ENCODE data around the gene CDK5RAP2.
"Not testable (repeated sequence)": the region's sequence is repeated elsewhere in the genome, so short reads cannot be mapped to it uniquely, and the experiment has no call there.

CDK5RAP2 gene

DNA sequence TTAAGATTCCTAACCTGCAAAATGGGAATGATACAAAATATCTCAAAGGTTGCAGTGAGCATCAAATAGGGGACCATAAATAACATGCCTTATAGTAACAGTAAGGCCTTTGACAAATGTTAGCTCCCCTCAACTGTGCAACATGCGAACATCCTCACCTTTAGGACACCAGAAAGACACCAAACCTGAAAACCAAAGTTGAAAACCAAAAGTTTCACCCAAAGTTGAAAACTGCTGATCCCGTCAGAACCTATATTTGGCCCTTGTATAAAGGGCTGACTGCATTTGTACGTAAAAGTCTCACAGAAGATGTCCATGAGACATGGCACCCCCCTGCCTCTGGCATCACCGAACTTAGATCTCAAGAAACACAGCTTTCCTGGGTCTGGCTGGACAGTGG, 12.1 kb downstream of the CDK5RAP2 start:
- Histone ChIP-seq H3K9me3 (ENCODE audit: control insufficient read depth in 2 of 2, low read length in 2 of 2) (no peaks in the 10 kb centered on the region), H3K9ac (ENCODE audit: low read length in 2 of 2) (no peak overlapping the region), H3K4me1 (ENCODE audit: control insufficient read depth, insufficient read depth, low read length) (peaks cover 19% of the 10 kb centered on the region), H3K36me3 (ENCODE audit: control insufficient read depth in 2 of 2, insufficient read depth in 2 of 2, low read length in 2 of 2) (peaks cover 35 to 37% of the 10 kb centered on the region in 2 donors), H3K27me3 (ENCODE audit: control insufficient read depth in 1 of 2, insufficient read depth in 2 of 2, low read length in 2 of 2) (no peaks in the 10 kb centered on the region), H3K27ac (ENCODE audit: low read length) (no peak overlapping the region), H3K4me3 (ENCODE audit: low read length in 2 of 2) (no peak overlapping the region)

DNA sequence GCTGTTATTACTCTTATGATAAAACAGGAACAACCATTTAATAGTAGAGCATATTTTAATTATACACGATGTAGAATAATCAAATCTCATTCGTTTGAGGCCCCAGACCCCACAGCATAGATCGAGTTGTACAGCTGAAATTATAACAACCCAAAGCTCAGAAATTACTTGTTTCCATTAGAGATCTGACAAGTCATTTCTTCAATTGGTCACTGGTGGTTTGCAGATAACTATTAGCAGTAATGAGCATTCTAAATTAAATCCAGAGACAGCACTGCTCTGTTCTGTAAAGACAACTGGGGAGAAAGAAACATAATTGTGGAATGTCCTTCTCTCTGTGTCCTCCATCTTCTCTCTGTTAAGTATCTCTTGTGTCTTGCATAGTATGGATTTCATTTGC, 12.9 kb downstream of the CDK5RAP2 start:
- Histone ChIP-seq H3K27ac (ENCODE audit: low read length) (no peak overlapping the region), H3K4me1 (ENCODE audit: control insufficient read depth, insufficient read depth, low read length) (peaks cover 19% of the 10 kb centered on the region), H3K36me3 (ENCODE audit: control insufficient read depth in 2 of 2, insufficient read depth in 2 of 2, low read length in 2 of 2) (peaks cover 35 to 41% of the 10 kb centered on the region in 2 donors), H3K9me3 (ENCODE audit: control insufficient read depth in 2 of 2, low read length in 2 of 2) (no peaks in the 10 kb centered on the region), H3K4me3 (ENCODE audit: low read length in 2 of 2) (no peak overlapping the region), H3K9ac (ENCODE audit: low read length in 2 of 2) (no peak overlapping the region), H3K27me3 (ENCODE audit: control insufficient read depth in 1 of 2, insufficient read depth in 2 of 2, low read length in 2 of 2) (no peaks in the 10 kb centered on the region)

DNA sequence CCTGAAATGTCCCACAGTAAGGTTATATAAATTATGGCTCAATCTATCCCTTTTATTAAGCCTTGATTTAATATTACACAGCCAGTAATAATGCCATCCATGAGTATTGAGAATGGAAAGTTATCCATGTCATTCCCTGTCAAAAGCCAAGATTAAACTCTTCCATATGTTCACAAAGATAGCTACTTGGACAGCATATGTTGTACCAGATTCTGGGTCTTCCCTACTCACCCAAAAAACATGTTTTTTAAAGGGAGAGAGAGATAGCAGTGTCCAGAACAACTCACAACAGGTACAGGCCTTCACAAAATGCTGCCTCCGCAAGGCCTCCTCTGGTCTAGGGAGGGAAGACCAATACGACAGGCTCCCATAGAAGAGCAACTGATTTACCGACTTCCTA, 15.4 kb downstream of the CDK5RAP2 start:
- H3K27me3 ChIP-seq (ENCODE audit: control insufficient read depth in 1 of 2, insufficient read depth in 2 of 2, low read length in 2 of 2) = no peaks in the 10 kb centered on the region
- no peaks in the 10 kb centered on the region for H3K9me3 ChIP-seq (ENCODE audit: control insufficient read depth in 2 of 2, low read length in 2 of 2)
- no peak overlapping the region for H3K9ac ChIP-seq (ENCODE audit: low read length in 2 of 2)
- H3K4me1 ChIP-seq (ENCODE audit: control insufficient read depth, insufficient read depth, low read length) = no peaks in the 10 kb centered on the region
- H3K36me3 ChIP-seq (ENCODE audit: control insufficient read depth in 2 of 2, insufficient read depth in 2 of 2, low read length in 2 of 2) = peaks cover 28 to 36% of the 10 kb centered on the region in 2 donors
- no peak overlapping the region for H3K27ac ChIP-seq (ENCODE audit: low read length)
- H3K4me3 ChIP-seq (ENCODE audit: low read length in 2 of 2) = no peak overlapping the region

DNA sequence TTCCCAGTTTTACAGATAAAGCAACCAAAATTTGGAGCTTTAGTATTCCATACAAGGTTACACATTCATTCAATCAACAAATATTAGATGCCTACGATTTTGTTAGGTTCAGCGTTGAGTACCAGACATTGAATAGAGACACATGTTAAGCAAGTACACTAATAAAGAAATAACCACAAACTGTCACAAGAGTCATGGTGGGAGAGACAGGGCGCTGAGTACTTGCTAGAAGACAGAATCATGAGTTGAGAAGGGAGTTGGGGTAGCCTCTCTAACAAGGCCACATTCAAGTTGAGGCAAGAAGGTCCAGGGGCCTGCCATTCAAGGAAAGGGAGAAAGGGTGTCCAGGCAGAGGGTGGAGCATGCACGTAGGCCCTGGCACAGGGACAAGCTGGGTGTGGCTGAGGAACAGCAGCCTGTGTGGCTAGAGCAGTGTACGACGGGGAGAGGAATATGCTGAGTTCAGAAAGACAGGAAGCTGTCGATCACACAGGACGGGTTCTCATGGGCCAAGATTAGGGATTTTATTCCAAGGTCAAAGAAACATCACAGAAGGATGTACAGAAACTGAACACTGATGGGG, 17.0 kb downstream of the CDK5RAP2 start:
- no peak overlapping the region for H3K9ac ChIP-seq (ENCODE audit: low read length in 2 of 2)
- H3K4me1 ChIP-seq (ENCODE audit: control insufficient read depth, insufficient read depth, low read length) = no peaks in the 10 kb centered on the region
- no peaks in the 10 kb centered on the region for H3K9me3 ChIP-seq (ENCODE audit: control insufficient read depth in 2 of 2, low read length in 2 of 2)
- no peaks in the 10 kb centered on the region for H3K27me3 ChIP-seq (ENCODE audit: control insufficient read depth in 1 of 2, insufficient read depth in 2 of 2, low read length in 2 of 2)
- no peak overlapping the region for H3K4me3 ChIP-seq (ENCODE audit: low read length in 2 of 2)
- H3K36me3 ChIP-seq (ENCODE audit: control insufficient read depth in 2 of 2, insufficient read depth in 2 of 2, low read length in 2 of 2) = peaks cover 13 to 21% of the 10 kb centered on the region in 2 donors
- no peak overlapping the region for H3K27ac ChIP-seq (ENCODE audit: low read length)

DNA sequence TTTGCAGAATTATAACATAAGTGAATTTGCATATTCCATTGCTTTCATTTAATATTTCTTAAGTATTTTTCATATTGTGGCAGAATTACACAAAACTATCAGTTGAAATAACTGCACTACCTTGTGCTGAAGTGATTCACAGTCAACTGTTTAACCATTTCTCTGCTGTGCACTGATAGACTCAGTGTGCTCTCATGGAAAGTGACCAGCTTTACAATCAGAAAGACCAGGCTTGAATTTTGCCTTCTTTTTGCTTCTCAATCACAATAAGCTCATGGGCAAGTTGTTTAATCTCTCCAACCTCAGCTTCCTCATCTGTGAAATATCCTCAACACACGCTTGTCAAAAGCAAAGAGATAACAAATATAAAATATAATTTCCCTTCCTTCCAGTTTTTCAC, 18.3 kb downstream of the CDK5RAP2 start:
- peaks cover 3 to 14% of the 10 kb centered on the region in 2 donors for H3K36me3 ChIP-seq (ENCODE audit: control insufficient read depth in 2 of 2, insufficient read depth in 2 of 2, low read length in 2 of 2)
- H3K27ac ChIP-seq (ENCODE audit: low read length) = no peak overlapping the region
- H3K27me3 ChIP-seq (ENCODE audit: control insufficient read depth in 1 of 2, insufficient read depth in 2 of 2, low read length in 2 of 2) = no peaks in the 10 kb centered on the region

DNA sequence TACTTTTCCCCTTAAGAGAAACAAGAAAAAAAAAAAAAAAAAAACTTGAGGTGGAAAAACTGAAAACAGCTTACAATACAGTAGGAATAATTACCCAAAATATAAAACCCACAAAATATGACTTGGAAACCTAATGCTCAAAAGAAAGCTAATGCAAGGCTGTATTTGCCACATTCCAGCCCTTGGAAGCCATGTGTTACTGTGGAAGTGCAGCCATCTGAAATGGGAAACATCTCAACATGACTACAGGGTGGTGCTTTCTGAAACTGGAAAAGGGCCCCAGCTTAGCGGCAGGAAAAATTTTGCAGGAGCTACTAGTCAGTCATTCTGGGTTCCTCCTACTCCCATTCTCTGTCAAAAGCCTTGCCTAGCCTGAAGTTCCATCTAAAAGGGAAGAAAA, 20.4 kb downstream of the CDK5RAP2 start:
- Histone ChIP-seq H3K9me3 (ENCODE audit: control insufficient read depth in 2 of 2, low read length in 2 of 2) (no peaks in the 10 kb centered on the region), H3K9ac (ENCODE audit: low read length in 2 of 2) (no peak overlapping the region), H3K27me3 (ENCODE audit: control insufficient read depth in 1 of 2, insufficient read depth in 2 of 2, low read length in 2 of 2) (no peaks in the 10 kb centered on the region), H3K27ac (ENCODE audit: low read length) (no peak overlapping the region), H3K36me3 (ENCODE audit: control insufficient read depth in 2 of 2, insufficient read depth in 2 of 2, low read length in 2 of 2) (peaks cover 3 to 6% of the 10 kb centered on the region in 2 donors), H3K4me3 (ENCODE audit: low read length in 2 of 2) (no peak overlapping the region), H3K4me1 (ENCODE audit: control insufficient read depth, insufficient read depth, low read length) (no peaks in the 10 kb centered on the region)

More for the DNA sequence above, 18.3 kb downstream of the CDK5RAP2 start:
- Histone ChIP-seq H3K4me3 (ENCODE audit: low read length in 2 of 2) (no peak overlapping the region), H3K4me1 (ENCODE audit: control insufficient read depth, insufficient read depth, low read length) (no peaks in the 10 kb centered on the region), H3K9me3 (ENCODE audit: control insufficient read depth in 2 of 2, low read length in 2 of 2) (no peaks in the 10 kb centered on the region), H3K9ac (ENCODE audit: low read length in 2 of 2) (no peak overlapping the region)

DNA sequence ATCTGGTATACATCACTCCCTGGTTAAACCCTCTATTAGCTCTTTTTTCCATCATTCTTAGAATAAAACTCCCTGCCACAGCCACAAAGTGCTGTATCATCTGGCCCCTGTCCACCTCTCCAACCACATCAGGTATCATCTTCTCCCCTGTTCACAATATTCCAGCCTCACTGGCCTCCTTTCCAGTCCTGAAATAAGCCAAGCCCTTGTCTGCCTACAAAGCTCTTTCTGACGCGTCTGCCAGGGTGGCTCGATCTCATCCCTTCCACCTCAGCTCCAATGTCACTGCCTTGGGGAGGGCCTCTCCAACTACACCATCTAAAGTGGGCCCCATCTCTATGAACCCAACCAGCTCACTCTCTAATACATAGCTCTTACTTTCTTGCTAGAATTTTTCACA, 21.5 kb downstream of the CDK5RAP2 start:
- Histone ChIP-seq H3K27ac (ENCODE audit: low read length) (no peak overlapping the region), H3K9me3 (ENCODE audit: control insufficient read depth in 2 of 2, low read length in 2 of 2) (no peaks in the 10 kb centered on the region), H3K27me3 (ENCODE audit: control insufficient read depth in 1 of 2, insufficient read depth in 2 of 2, low read length in 2 of 2) (no peaks in the 10 kb centered on the region), H3K36me3 (ENCODE audit: control insufficient read depth in 2 of 2, insufficient read depth in 2 of 2, low read length in 2 of 2) (peaks cover 3 to 5% of the 10 kb centered on the region in 2 donors), H3K9ac (ENCODE audit: low read length in 2 of 2) (no peak overlapping the region), H3K4me1 (ENCODE audit: control insufficient read depth, insufficient read depth, low read length) (no peaks in the 10 kb centered on the region), H3K4me3 (ENCODE audit: low read length in 2 of 2) (no peak overlapping the region)

DNA sequence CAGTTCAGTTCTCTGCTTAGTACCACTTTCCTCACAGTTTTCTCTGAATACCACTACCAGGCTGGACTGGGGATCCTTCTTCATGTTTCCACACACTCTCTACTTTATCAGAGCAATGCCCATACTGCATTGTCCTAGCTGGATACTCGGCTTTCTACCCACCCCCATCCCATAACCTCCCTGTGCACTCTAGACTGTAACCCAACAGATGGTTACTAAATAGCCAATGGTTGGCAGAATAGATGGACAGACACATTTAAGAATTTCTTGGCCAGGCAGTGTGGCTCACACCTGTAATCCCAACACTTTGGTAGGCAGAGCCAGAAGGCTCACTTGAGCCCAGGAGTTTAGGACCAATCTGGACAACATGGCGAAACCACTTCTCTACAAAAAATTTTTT, 22.8 kb downstream of the CDK5RAP2 start:
- no peaks in the 10 kb centered on the region for H3K9me3 ChIP-seq (ENCODE audit: control insufficient read depth in 2 of 2, low read length in 2 of 2)
- H3K4me3 ChIP-seq (ENCODE audit: low read length in 2 of 2) = no peak overlapping the region
- no peaks in the 10 kb centered on the region for H3K4me1 ChIP-seq (ENCODE audit: control insufficient read depth, insufficient read depth, low read length)
- no peaks in the 10 kb centered on the region for H3K27me3 ChIP-seq (ENCODE audit: control insufficient read depth in 1 of 2, insufficient read depth in 2 of 2, low read length in 2 of 2)
- H3K9ac ChIP-seq (ENCODE audit: low read length in 2 of 2) = no peak overlapping the region
- no peaks in the 10 kb centered on the region for H3K36me3 ChIP-seq (ENCODE audit: control insufficient read depth in 2 of 2, insufficient read depth in 2 of 2, low read length in 2 of 2)
- H3K27ac ChIP-seq (ENCODE audit: low read length) = no peak overlapping the region

DNA sequence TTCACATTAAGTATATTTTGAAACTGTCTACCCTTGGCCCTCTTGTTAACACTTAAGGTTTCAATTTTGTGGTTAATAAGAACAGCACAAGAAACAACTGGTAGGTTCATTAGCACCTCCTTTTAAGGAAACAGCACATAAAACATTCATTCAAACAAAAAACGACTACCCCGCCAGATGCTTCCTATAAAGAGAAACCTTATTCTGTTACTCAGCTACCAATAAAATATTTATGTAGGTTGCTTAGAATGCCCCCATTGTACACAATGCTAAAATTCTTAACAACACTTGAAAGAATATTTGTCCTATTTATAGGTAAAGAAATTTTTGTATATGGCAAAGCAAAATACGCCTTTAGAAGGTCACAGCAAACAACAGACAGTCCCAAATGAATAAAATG, 23.2 kb downstream of the CDK5RAP2 start:
- H3K9ac ChIP-seq (ENCODE audit: low read length in 2 of 2) = no peak overlapping the region
- no peaks in the 10 kb centered on the region for H3K27me3 ChIP-seq (ENCODE audit: control insufficient read depth in 1 of 2, insufficient read depth in 2 of 2, low read length in 2 of 2)
- no peaks in the 10 kb centered on the region for H3K9me3 ChIP-seq (ENCODE audit: control insufficient read depth in 2 of 2, low read length in 2 of 2)
- H3K4me1 ChIP-seq (ENCODE audit: control insufficient read depth, insufficient read depth, low read length) = no peaks in the 10 kb centered on the region
- no peak overlapping the region for H3K27ac ChIP-seq (ENCODE audit: low read length)
- H3K4me3 ChIP-seq (ENCODE audit: low read length in 2 of 2) = no peak overlapping the region
- no peaks in the 10 kb centered on the region for H3K36me3 ChIP-seq (ENCODE audit: control insufficient read depth in 2 of 2, insufficient read depth in 2 of 2, low read length in 2 of 2)

DNA sequence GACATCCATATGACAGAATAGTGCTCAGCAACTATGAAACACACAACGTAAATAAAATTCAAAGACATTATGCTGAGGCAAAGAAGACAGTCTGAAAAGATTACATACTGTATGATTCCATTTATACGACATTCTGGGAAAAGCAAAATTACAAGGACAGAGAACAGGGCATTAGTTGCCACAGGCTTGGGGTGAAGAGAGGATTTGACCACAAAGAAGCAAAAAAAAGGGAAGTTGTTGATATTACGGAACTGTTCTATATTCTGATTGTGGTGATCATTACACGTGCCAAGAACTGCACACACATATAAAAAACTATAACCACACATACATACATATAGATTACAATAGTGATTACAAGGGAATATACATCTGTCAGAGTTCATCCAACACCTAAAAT, 24.1 kb downstream of the CDK5RAP2 start:
- no peaks in the 10 kb centered on the region for H3K4me1 ChIP-seq (ENCODE audit: control insufficient read depth, insufficient read depth, low read length)
- no peaks in the 10 kb centered on the region for H3K9me3 ChIP-seq (ENCODE audit: control insufficient read depth in 2 of 2, low read length in 2 of 2)
- H3K9ac ChIP-seq (ENCODE audit: low read length in 2 of 2) = no peak overlapping the region
- H3K4me3 ChIP-seq (ENCODE audit: low read length in 2 of 2) = no peak overlapping the region
- no peaks in the 10 kb centered on the region for H3K27me3 ChIP-seq (ENCODE audit: control insufficient read depth in 1 of 2, insufficient read depth in 2 of 2, low read length in 2 of 2)
- H3K27ac ChIP-seq (ENCODE audit: low read length) = no peak overlapping the region
- H3K36me3 ChIP-seq (ENCODE audit: control insufficient read depth in 2 of 2, insufficient read depth in 2 of 2, low read length in 2 of 2) = no peaks in the 10 kb centered on the region

DNA sequence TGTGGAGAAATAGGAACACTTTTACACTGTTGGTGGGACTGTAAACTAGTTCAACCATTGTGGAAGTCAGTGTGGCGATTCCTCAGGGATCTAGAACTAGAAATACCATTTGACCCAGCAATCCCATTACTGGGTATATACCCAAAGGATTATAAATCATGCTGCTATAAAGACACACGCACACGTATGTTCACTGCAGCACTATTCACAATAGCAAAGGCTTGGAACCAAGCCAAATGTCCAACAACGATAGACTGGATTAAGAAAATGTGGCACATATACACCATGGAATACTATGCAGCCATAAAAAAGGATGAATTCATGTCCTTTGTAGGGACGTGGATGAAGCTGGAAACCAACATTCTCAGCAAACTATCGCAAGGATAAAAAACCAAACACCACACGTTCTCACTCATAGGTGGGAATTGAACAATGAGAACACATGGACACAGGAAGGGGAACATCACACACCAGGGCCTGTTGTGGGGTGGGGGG, 27.7 kb downstream of the CDK5RAP2 start:
- H3K36me3 ChIP-seq (ENCODE audit: control insufficient read depth in 2 of 2, insufficient read depth in 2 of 2, low read length in 2 of 2); H3K9ac ChIP-seq (ENCODE audit: low read length in 2 of 2); H3K27ac ChIP-seq (ENCODE audit: low read length); H3K4me3 ChIP-seq (ENCODE audit: low read length in 2 of 2); H3K27me3 ChIP-seq (ENCODE audit: control insufficient read depth in 1 of 2, insufficient read depth in 2 of 2, low read length in 2 of 2); H3K9me3 ChIP-seq (ENCODE audit: control insufficient read depth in 2 of 2, low read length in 2 of 2); H3K4me1 ChIP-seq (ENCODE audit: control insufficient read depth, insufficient read depth, low read length): not testable (repeated sequence)
